HepG2 (cell line): ENCODE results near the gene PIK3CA. TPM values are rescaled to one million over a fixed set of nuclear protein-coding genes. Genes with fewer than 3 reads are reported as not detected.

ENCODE experiments used
- AGO1 ChIP-seq: fragments of 200-400 bp; formaldehyde crosslinking; IDR thresholded peaks from 2 replicates; pipeline ENCODE4 v1.6.1; 2017; ENCODE audit warnings: mild to moderate bottlenecking, low read depth, low read length, moderate library complexity; ENCODE audit not compliant: poor library complexity, severe bottlenecking
- CC2D1A ChIP-seq: sonication (generic); formaldehyde crosslinking; IDR thresholded peaks from 2 replicates; pipeline ENCODE4 v1.8.1; 2023; ENCODE audit warnings: mild to moderate bottlenecking, missing genetic modification reagents
- DNMT3B ChIP-seq: conservative IDR thresholded peaks from 2 replicates; pipeline ENCODE4 v1.6.1; 2016; ENCODE audit warnings: missing biosample characterization, control low read depth
- ERF ChIP-seq: IDR thresholded peaks from 2 replicates; pipeline ENCODE4 v1.6.1; 2018; ENCODE audit warnings: missing biosample characterization, missing genetic modification reagents
- FIP1L1 ChIP-seq: fragments of 200-400 bp; formaldehyde crosslinking; IDR thresholded peaks from 2 replicates; pipeline ENCODE4 v1.6.1; 2018; ENCODE audit warnings: low read depth, mild to moderate bottlenecking, low read length, moderate library complexity, borderline replicate concordance; ENCODE audit not compliant: insufficient read depth
- FOSL2 ChIP-seq: sonication (generic); formaldehyde crosslinking; IDR thresholded peaks from 2 replicates; pipeline ENCODE4 v1.4.0; 2020; ENCODE audit warnings: missing genetic modification reagents
- FOXC1 ChIP-seq: sonication (generic); formaldehyde crosslinking; IDR thresholded peaks from 2 replicates; pipeline ENCODE4 v1.8.0; 2022; ENCODE audit warnings: mild to moderate bottlenecking, missing genetic modification reagents, borderline replicate concordance
- FOXJ3 ChIP-seq: sonication (generic); formaldehyde crosslinking; IDR thresholded peaks from 2 replicates; pipeline ENCODE4 v1.4.0; 2020; ENCODE audit warnings: missing genetic modification reagents, mild to moderate bottlenecking, borderline replicate concordance
- FOXK2 ChIP-seq: fragments of 450-650 bp; IDR thresholded peaks from 2 replicates; pipeline ENCODE4 v1.6.1; 2016
- HIVEP1 ChIP-seq: sonication (generic); formaldehyde crosslinking; IDR thresholded peaks from 2 replicates; pipeline ENCODE4 v1.4.0; 2020; ENCODE audit warnings: mild to moderate bottlenecking, missing genetic modification reagents
- HNRNPLL ChIP-seq: fragments of 200-400 bp; formaldehyde crosslinking; IDR thresholded peaks from 2 replicates; pipeline ENCODE4 v1.6.1; 2017; ENCODE audit warnings: mild to moderate bottlenecking, low read depth, low read length; ENCODE audit not compliant: poor library complexity, severe bottlenecking
- HNRNPUL1 ChIP-seq: fragments of 200-400 bp; formaldehyde crosslinking; IDR thresholded peaks from 2 replicates; pipeline ENCODE4 v1.6.1; 2017; ENCODE audit warnings: low read depth, mild to moderate bottlenecking, low read length, moderate library complexity
- KDM4B ChIP-seq: sonication (generic); formaldehyde crosslinking; IDR thresholded peaks from 2 replicates; pipeline ENCODE4 v1.4.0; 2020; ENCODE audit warnings: missing genetic modification reagents
- MAFK ChIP-seq, 2 experiments: IDR thresholded peaks in 1 of 2; conservative IDR thresholded peaks in 1 of 2; 2 replicates each; pipeline ENCODE4 v1.6.1; 2011; ENCODE audit warnings: improper control_type of control experiment in 2 of 2, low read length in 2 of 2
- MED8 ChIP-seq: sonication (generic); formaldehyde crosslinking; IDR thresholded peaks from 2 replicates; pipeline ENCODE4 v1.8.1; 2023; ENCODE audit warnings: mild to moderate bottlenecking, missing genetic modification reagents; ENCODE audit not compliant: insufficient replicate concordance
- MYC ChIP-seq: sonication (generic); formaldehyde crosslinking; IDR thresholded peaks from 2 replicates; pipeline ENCODE4 v1.9.0; 2021; ENCODE audit warnings: missing genetic modification reagents, borderline replicate concordance
- MZF1 ChIP-seq: sonication (generic); formaldehyde crosslinking; IDR thresholded peaks from 2 replicates; pipeline ENCODE4 v1.8.1; 2023; ENCODE audit warnings: mild to moderate bottlenecking, missing genetic modification reagents, borderline replicate concordance
- NFRKB ChIP-seq: fragments of 450-650 bp; IDR thresholded peaks from 2 replicates; pipeline ENCODE4 v1.6.1; 2017
- RCOR2 ChIP-seq: IDR thresholded peaks from 2 replicates; pipeline ENCODE4 v1.6.1; 2016; ENCODE audit warnings: missing biosample characterization, missing genetic modification reagents
- REL ChIP-seq: sonication (generic); formaldehyde crosslinking; conservative IDR thresholded peaks from 2 replicates; pipeline ENCODE4 v1.8.0; 2022; ENCODE audit warnings: mild to moderate bottlenecking, missing genetic modification reagents, moderate library complexity
- SYNCRIP ChIP-seq: fragments of 200-400 bp; formaldehyde crosslinking; IDR thresholded peaks from 2 replicates; pipeline ENCODE4 v1.6.1; 2018; ENCODE audit warnings: mild to moderate bottlenecking, low read depth, low read length; ENCODE audit not compliant: insufficient read depth
- TFAP4 ChIP-seq: sonication (generic); IDR thresholded peaks from 2 replicates; pipeline ENCODE4 v1.6.1; 2016; ENCODE audit warnings: low read depth, borderline replicate concordance
- TIGD3 ChIP-seq: sonication (generic); formaldehyde crosslinking; IDR thresholded peaks from 2 replicates; pipeline ENCODE4 v1.5.1; 2020; ENCODE audit warnings: mild to moderate bottlenecking, missing genetic modification reagents, borderline replicate concordance
- U2AF2 ChIP-seq: fragments of 200-400 bp; formaldehyde crosslinking; IDR thresholded peaks from 2 replicates; pipeline ENCODE4 v1.6.1; 2017; ENCODE audit warnings: low read depth, mild to moderate bottlenecking, low read length
- ZFP62 ChIP-seq: sonication (generic); formaldehyde crosslinking; IDR thresholded peaks from 2 replicates; pipeline ENCODE4 v1.4.0; 2020; ENCODE audit warnings: missing genetic modification reagents
- ZNF230 ChIP-seq: sonication (generic); formaldehyde crosslinking; IDR thresholded peaks from 2 replicates; pipeline ENCODE4 v1.4.0; 2020; ENCODE audit warnings: mild to moderate bottlenecking, missing genetic modification reagents
- ZNF235 ChIP-seq: sonication (generic); formaldehyde crosslinking; IDR thresholded peaks from 2 replicates; pipeline ENCODE4 v1.8.1; 2023; ENCODE audit warnings: mild to moderate bottlenecking, missing genetic modification reagents, borderline replicate concordance
- ZNF367 ChIP-seq: sonication (generic); formaldehyde crosslinking; IDR thresholded peaks from 2 replicates; pipeline ENCODE4 v1.4.0; 2020; ENCODE audit warnings: missing genetic modification reagents, borderline replicate concordance
- ZNF614 ChIP-seq: IDR thresholded peaks from 2 replicates; pipeline ENCODE4 v1.6.1; 2018; ENCODE audit warnings: missing biosample characterization, missing genetic modification reagents, inconsistent platforms, borderline replicate concordance
- ZNF644 ChIP-seq: IDR thresholded peaks from 2 replicates; pipeline ENCODE4 v1.6.1; 2016; ENCODE audit warnings: low read depth
- ZNF660 ChIP-seq: sonication (generic); formaldehyde crosslinking; IDR thresholded peaks from 2 replicates; pipeline ENCODE4 v1.5.1; 2020; ENCODE audit warnings: mild to moderate bottlenecking, low read depth, missing genetic modification reagents, borderline replicate concordance
- polyA plus RNA-seq, 8 experiments: library from polyadenylated mRNA; depleted of rRNA in 3 of 8; stranded (reverse) in 7 of 8; unstranded in 1 of 8; fragments of >200 nt; fragmentation: Illumina TruSeq in 4 of 8; extraction: Trizol in 4 of 8; gene quantifications; 2 replicates each; pipeline versions ENCODE4 v1.2.1 to v1.2.3, GENCODE V29; 2011 to 2016; ENCODE audit warnings: low read depth in 4 of 8, missing spikeins in 1 of 8, mixed read lengths in 1 of 8; ENCODE audit not compliant: insufficient read depth in 1 of 8
- total RNA-seq, 5 experiments: library from RNA; depleted of rRNA; stranded (reverse); fragments of >200 nt; fragmentation: Illumina TruSeq; extraction: Trizol; gene quantifications; 2 replicates each; pipeline ENCODE4 v1.2.3, GENCODE V29; 2016; ENCODE audit warnings: low read depth in 1 of 5

Gene PIK3CA
- total and polyA plus RNA-seq, 2 of the 13 experiments (the other 11 are each of a cell fraction or from before 2014, with no cell fraction given), result 5.7 to 11.4 TPM

- TF ChIP-seq AGO1 (no peak), HNRNPLL (peak; percentile 65), ZNF230 (CRISPR knock-in tag) (no peak), ZNF235 (CRISPR knock-in tag) (peak; percentile 85; the same call in 1 of the 2 replicates), ZNF644 (no peak), MYC (CRISPR knock-in tag) (no peak; the same call in 1 of the 2 replicates), ERF (CRISPR knock-in tag) (0 out of 2 replicates have a peak, but pooled peaks have one; percentile 57), FIP1L1 (no peak), RCOR2 (CRISPR knock-in tag) (no peak), KDM4B (no peak), ZNF367 (CRISPR knock-in tag) (no peak), FOXC1 (peak; percentile 68; the same call in 1 of the 2 replicates), MZF1 (CRISPR knock-in tag) (no peak), DNMT3B (CRISPR knock-in tag) (no peak), U2AF2 (no peak), MED8 (CRISPR knock-in tag) (no peak), HIVEP1 (CRISPR knock-in tag) (no peak), ZFP62 (CRISPR knock-in tag) (no peak), NFRKB (no peak), TIGD3 (CRISPR knock-in tag) (no peak), REL (CRISPR knock-in tag) (no peak), ZNF614 (CRISPR knock-in tag) (no peak), SYNCRIP (no peak), FOSL2 (CRISPR knock-in tag) (no peak), HNRNPUL1 (no peak), MAFK (conservative IDR thresholded peaks at IDR 0.05 in 1 of 2, IDR thresholded peaks at IDR 0.05 in 1 of 2; ENCODE audit: low read length in 2 of 2) (no peak), FOXK2 (no peak), ZNF660 (CRISPR knock-in tag) (no peak), TFAP4 (no peak), CC2D1A (CRISPR knock-in tag) (no peak), FOXJ3 (no peak)
Observed at GRCh38 chr3:179260949-179261765, 113.0 kb downstream of the PIK3CA start (continued).
